NCI-H128 (cell line): ENCODE measurements around the gene STRADA.
"Not testable (repeated sequence)": the region's sequence is repeated elsewhere in the genome, so short reads cannot be mapped to it uniquely, and the experiment has no call there.

Experiments used
- DNase-seq: peaks from one replicate; lab custom pipeline; 2025; ENCODE audit not compliant: unreplicated experiment; lab: John Stamatoyannopoulos, UW

The STRADA gene

GRCh38 chr17:63758428-63758827, 16.8 kb upstream of the STRADA start:
- DNase-seq, result no peak

GRCh38 chr17:63754046-63754445, 12.4 kb upstream of the STRADA start:
- no peak for DNase-seq

GRCh38 chr17:63753215-63753614, 11.6 kb upstream of the STRADA start:
- no peak for DNase-seq

- DNase-seq, result no peak
Measured at GRCh38 chr17:63752707-63753106, 11.1 kb upstream of the STRADA start.

- DNase-seq, result no peak
Measured at GRCh38 chr17:63751806-63752205, 10.2 kb upstream of the STRADA start.

GRCh38 chr17:63741143-63741407, 524 bp downstream of the STRADA start:
- DNase-seq, result no peak

- no peak for DNase-seq
Measured at GRCh38 chr17:63740464-63741142, 996 bp downstream of the STRADA start.

- no peak for DNase-seq
Measured at GRCh38 chr17:63735691-63736090, 5.9 kb downstream of the STRADA start.

- DNase-seq, result no peak
Measured at GRCh38 chr17:63722403-63722802, 19.2 kb downstream of the STRADA start.

- not testable (repeated sequence) for DNase-seq
Measured at GRCh38 chr17:63720194-63720593, 21.4 kb downstream of the STRADA start.

GRCh38 chr17:63718988-63719387, 22.6 kb downstream of the STRADA start:
- DNase-seq, result no peak

GRCh38 chr17:63716426-63716825, 25.2 kb downstream of the STRADA start:
- DNase-seq, result no peak

GRCh38 chr17:63714550-63715277, 26.9 kb downstream of the STRADA start:
- no peak for DNase-seq

GRCh38 chr17:63709110-63709509, 32.5 kb downstream of the STRADA start:
- DNase-seq, result no peak

GRCh38 chr17:63707151-63707550, 34.4 kb downstream of the STRADA start:
- no peak for DNase-seq

- DNase-seq, result no peak
Measured at GRCh38 chr17:63706336-63707082, 35.1 kb downstream of the STRADA start.

GRCh38 chr17:63705657-63706056, 35.9 kb downstream of the STRADA start:
- DNase-seq, result no peak

GRCh38 chr17:63704836-63705235, 36.8 kb downstream of the STRADA start:
- DNase-seq, result no peak

GRCh38 chr17:63704259-63704576, 37.4 kb downstream of the STRADA start:
- DNase-seq, result no peak

- DNase-seq, result no peak
Measured at GRCh38 chr17:63703556-63704258, 37.9 kb downstream of the STRADA start.

- no peak for DNase-seq
Measured at GRCh38 chr17:63703029-63703428, 38.6 kb downstream of the STRADA start.

GRCh38 chr17:63702721-63703015, 38.9 kb downstream of the STRADA start:
- no peak for DNase-seq
